GM08714 (cell line): ENCODE results near the gene MPRIP.

Experiments used
- H3K4me3 ChIP-seq: fragments of 200-500 bp; sonication (Bioruptor generic); 2 replicates; pipeline ENCODE4 v1.5.1; 2014; ENCODE audit warnings: mild to moderate bottlenecking, low read length, inconsistent platforms
- ZNF274 ChIP-seq: IDR thresholded peaks from 2 replicates; pipeline ENCODE4 v1.6.1; 2012; ENCODE audit warnings: mild to moderate bottlenecking, low read depth, low read length

Gene MPRIP

GRCh38 chr17:17117923-17118322 is 75.7 kb downstream of the MPRIP start:
- H3K4me3 ChIP-seq = no peak overlapping the region
- no peak for TF ChIP-seq ZNF274

- TF ChIP-seq ZNF274 = no peak
- no peak overlapping the region for H3K4me3 ChIP-seq
Observed at GRCh38 chr17:17118399-17118798, 76.1 kb downstream of the MPRIP start.

GRCh38 chr17:17119106-17119505 is 76.8 kb downstream of the MPRIP start:
- TF ChIP-seq ZNF274 = no peak
- H3K4me3 ChIP-seq = no peak overlapping the region

- no peak for TF ChIP-seq ZNF274
- H3K4me3 ChIP-seq = no peak overlapping the region
Observed at GRCh38 chr17:17119533-17119932, 77.3 kb downstream of the MPRIP start.

- no peak overlapping the region for H3K4me3 ChIP-seq
- TF ChIP-seq ZNF274 = no peak
Observed at GRCh38 chr17:17120294-17120693, 78.0 kb downstream of the MPRIP start.

GRCh38 chr17:17120701-17121100 is 78.4 kb downstream of the MPRIP start:
- H3K4me3 ChIP-seq = no peak overlapping the region
- TF ChIP-seq ZNF274 = no peak

GRCh38 chr17:17121162-17121561 is 78.9 kb downstream of the MPRIP start:
- no peak overlapping the region for H3K4me3 ChIP-seq
- TF ChIP-seq ZNF274 = no peak

GRCh38 chr17:17122781-17123483 is 80.7 kb downstream of the MPRIP start:
- TF ChIP-seq ZNF274 = no peak

GRCh38 chr17:17124341-17124740 is 82.1 kb downstream of the MPRIP start:
- no peak for TF ChIP-seq ZNF274

More at GRCh38 chr17:17122781-17123483, 80.7 kb downstream of the MPRIP start:
- no peak overlapping the region for H3K4me3 ChIP-seq

GRCh38 chr17:17125136-17126084 is 83.2 kb downstream of the MPRIP start:
- no peak overlapping the region for H3K4me3 ChIP-seq
- TF ChIP-seq ZNF274 = no peak

More at GRCh38 chr17:17124341-17124740, 82.1 kb downstream of the MPRIP start:
- H3K4me3 ChIP-seq = no peak overlapping the region

- TF ChIP-seq ZNF274 = no peak
- no peak overlapping the region for H3K4me3 ChIP-seq
Observed at GRCh38 chr17:17126131-17127110, 84.2 kb downstream of the MPRIP start.

- no peak overlapping the region for H3K4me3 ChIP-seq
- no peak for TF ChIP-seq ZNF274
Observed at GRCh38 chr17:17127156-17127555, 84.9 kb downstream of the MPRIP start.

- no peak for TF ChIP-seq ZNF274
- no peak overlapping the region for H3K4me3 ChIP-seq
Observed at GRCh38 chr17:17127730-17128291, 85.6 kb downstream of the MPRIP start.
